GM18517 (cell line): Measurements from ENCODE around the gene MACROD2.

Source experiments
- ATAC-seq: cut with Tn5 transposase; IDR thresholded peaks from one replicate; pipeline ENCODE4 v1.9.1; 2021; ENCODE audit warnings: mild to moderate bottlenecking, moderate library complexity; ENCODE audit not compliant: unreplicated experiment

MACROD2 gene

GRCh38 chr20:14055127-14055742 lies 59.9 kb downstream of the MACROD2 start:
- ATAC-seq = peak; percentile 73

- ATAC-seq = no peak
These were observed 66.9 kb downstream of the MACROD2 start for GRCh38 chr20:14062171-14062570.

GRCh38 chr20:14062786-14063185 lies 67.5 kb downstream of the MACROD2 start:
- no peak for ATAC-seq

GRCh38 chr20:14064333-14064732 lies 69.0 kb downstream of the MACROD2 start:
- ATAC-seq = no peak

- no peak for ATAC-seq
These were observed 69.6 kb downstream of the MACROD2 start for GRCh38 chr20:14064921-14065320.

GRCh38 chr20:14065774-14066173 lies 70.5 kb downstream of the MACROD2 start:
- no peak for ATAC-seq

- no peak for ATAC-seq
These were observed 72.3 kb downstream of the MACROD2 start for GRCh38 chr20:14067603-14068002.

GRCh38 chr20:14069796-14070195 lies 74.5 kb downstream of the MACROD2 start:
- no peak for ATAC-seq

- no peak for ATAC-seq
These were observed 98.3 kb downstream of the MACROD2 start for GRCh38 chr20:14093652-14094051.

- ATAC-seq = no peak
These were observed 102.9 kb downstream of the MACROD2 start for GRCh38 chr20:14098261-14098660.

GRCh38 chr20:14113416-14113815 lies 118.1 kb downstream of the MACROD2 start:
- no peak for ATAC-seq

- ATAC-seq = no peak
These were observed 118.9 kb downstream of the MACROD2 start for GRCh38 chr20:14114065-14114704.

GRCh38 chr20:14116037-14116436 lies 120.7 kb downstream of the MACROD2 start:
- ATAC-seq = no peak

GRCh38 chr20:14117768-14118167 lies 122.5 kb downstream of the MACROD2 start:
- no peak for ATAC-seq

- no peak for ATAC-seq
These were observed 131.5 kb downstream of the MACROD2 start for GRCh38 chr20:14126856-14127255.

GRCh38 chr20:14127514-14128223 lies 132.4 kb downstream of the MACROD2 start:
- ATAC-seq = no peak

- no peak for ATAC-seq
These were observed 138.7 kb downstream of the MACROD2 start for GRCh38 chr20:14134004-14134403.

- ATAC-seq = no peak
These were observed 146.9 kb downstream of the MACROD2 start for GRCh38 chr20:14142171-14142570.

GRCh38 chr20:14142964-14143627 lies 147.8 kb downstream of the MACROD2 start:
- ATAC-seq = no peak

GRCh38 chr20:14148042-14148441 lies 152.7 kb downstream of the MACROD2 start:
- ATAC-seq = no peak

GRCh38 chr20:14155361-14155760 lies 160.0 kb downstream of the MACROD2 start:
- ATAC-seq = no peak

- ATAC-seq = no peak
These were observed 183.2 kb downstream of the MACROD2 start for GRCh38 chr20:14178528-14178927.
